ENCODE measurements around the gene ZNF234.
A peak's percentile ranks its signal among the peaks of the same experiment; 100 is the strongest.
"Not testable (repeated sequence)": the region's sequence is repeated elsewhere in the genome, so short reads cannot be mapped to it uniquely, and the experiment has no call there.

Gene ZNF234

GRCh38 chr19:44182145-44182544 is 40.8 kb downstream of the ZNF234 start:
- no peak for DNase-seq (ENCODE audit: low read depth)

GRCh38 chr19:44190020-44190419 is 48.7 kb downstream of the ZNF234 start:
- no peak for DNase-seq (ENCODE audit: low read depth)

DNA sequence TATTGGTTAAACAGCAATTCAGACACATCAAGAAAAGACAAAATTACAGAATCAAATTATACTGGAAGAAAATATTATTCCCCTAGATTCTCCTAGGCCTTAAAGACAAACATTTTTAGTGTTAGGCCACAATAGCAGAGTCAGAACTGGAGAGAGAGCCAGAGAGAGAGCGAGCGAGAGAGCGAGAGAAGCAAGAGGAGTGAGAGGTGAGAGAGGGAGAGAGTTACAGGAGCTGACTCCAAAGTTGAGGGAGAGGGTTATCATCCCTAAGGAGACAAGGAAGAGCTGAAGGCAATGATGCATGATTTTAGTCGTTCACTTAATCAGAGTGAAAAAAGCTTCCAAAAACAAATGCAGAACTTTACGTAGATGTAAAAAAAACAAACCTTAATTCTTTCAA is 50.8 kb downstream of the ZNF234 start:
- DNase-seq (ENCODE audit: low read depth), result no peak

DNA sequence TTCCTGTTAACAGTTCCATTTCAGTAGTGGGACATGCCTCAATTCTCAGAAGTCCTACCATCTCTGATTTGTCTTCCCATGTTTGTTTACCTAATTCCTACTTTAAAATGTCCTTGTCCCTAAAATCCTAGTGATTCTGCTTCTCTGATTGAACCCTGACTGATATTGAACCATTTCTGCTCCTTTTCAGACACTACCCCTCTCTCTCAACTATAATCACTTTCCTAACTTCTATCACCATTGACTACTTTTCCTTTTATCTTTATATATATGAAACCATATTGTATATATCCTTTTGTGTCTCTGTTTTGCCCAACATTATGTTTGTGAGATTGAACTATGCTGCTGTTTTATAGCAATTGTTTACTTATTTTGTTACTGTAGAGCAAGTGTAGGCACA is 55.4 kb downstream of the ZNF234 start:
- no peak for DNase-seq (ENCODE audit: low read depth)

- peak; percentile 26 for DNase-seq (ENCODE audit: low read depth)
Observed at GRCh38 chr19:44202470-44202869, 61.1 kb downstream of the ZNF234 start.

DNA sequence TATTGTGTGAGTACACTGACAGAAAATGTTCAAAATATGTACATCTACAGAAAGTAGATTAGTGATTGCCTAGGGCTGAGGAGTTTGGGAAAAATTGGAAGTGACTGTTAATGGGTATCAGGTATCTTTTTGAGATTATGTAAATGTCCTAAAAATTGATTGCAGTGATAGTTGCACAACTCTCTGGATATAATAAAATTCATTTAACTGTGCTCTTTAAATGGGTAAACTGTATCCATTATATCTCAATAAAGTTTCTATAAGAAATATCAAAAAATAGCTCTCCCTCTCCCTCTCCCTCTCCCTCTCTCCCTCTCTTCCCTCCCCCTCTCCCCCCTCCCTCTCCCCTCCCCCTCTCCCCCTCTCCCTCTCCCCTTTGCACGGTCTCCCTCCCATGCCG is 61.6 kb downstream of the ZNF234 start:
- no peak for DNase-seq (ENCODE audit: low read depth)

- DNase-seq (ENCODE audit: low read depth), result not testable (repeated sequence)
Observed at GRCh38 chr19:44203877-44204276, 62.5 kb downstream of the ZNF234 start.

- DNase-seq (ENCODE audit: low read depth), result no peak
Observed at GRCh38 chr19:44204772-44205171, 63.4 kb downstream of the ZNF234 start.

GRCh38 chr19:44207126-44207803 is 65.9 kb downstream of the ZNF234 start:
- DNase-seq (ENCODE audit: low read depth), result peak; percentile 91

All from GM04504 (cell line).